Colonic mucosa (tissue), 4 donors: ENCODE measurements around the gene TBR1. TPM values are rescaled to one million over a fixed set of nuclear protein-coding genes. Genes with fewer than 3 reads are reported as not detected.

ENCODE experiments used
- DNase-seq: peaks from one replicate; pipeline ENCODE4 v3.0.0-alpha.2; 2020
- H3K27ac ChIP-seq: fragments of 200-600 bp; one replicate; pipeline ENCODE4 v1.8.0; 2021
- H3K27me3 ChIP-seq: fragments of 200-600 bp; one replicate; pipeline ENCODE4 v1.8.0; 2021
- H3K36me3 ChIP-seq: fragments of 200-600 bp; one replicate; pipeline ENCODE4 v1.8.0; 2021
- H3K4me1 ChIP-seq: fragments of 200-600 bp; one replicate; pipeline ENCODE4 v1.8.0; 2021; ENCODE audit warnings: mild to moderate bottlenecking
- H3K4me3 ChIP-seq: fragments of 200-600 bp; one replicate; pipeline ENCODE4 v1.8.0; 2021
- H3K9ac ChIP-seq, 2 donors: one replicate each; pipeline ENCODE4 v1.7.0; 2013; ENCODE audit warnings: control low read depth in 2 of 2, low read depth in 2 of 2, low read length in 2 of 2
- H3K9me3 ChIP-seq: fragments of 200-600 bp; one replicate; pipeline ENCODE4 v1.8.0; 2021
- intact Hi-C: fragments of 100-400 bp; cut with DNase I; formaldehyde crosslinking; loops from one replicate; pipeline ENCODE4 v1.14.1; 2022
- total RNA-seq, 2 donors: library from RNA; stranded (reverse); fragmentation: NEBNext Ultra II Directional in 1 of 2; extraction: Animal tissue kit (Norgen Biotek cat#: 25700) in 1 of 2; gene quantifications; one replicate each; pipeline ENCODE4 v1.2.1, GENCODE V29; 2021
- TF ChIP-seq, protein P1 (sequence below): fragments of 200-600 bp; IDR thresholded peaks from one replicate; pipeline ENCODE4 v1.8.0; 2022; ENCODE audit warnings: antibody characterized with exemption, mild to moderate bottlenecking
- donor health status: healthy.
- donor health status: DM: no; HTN: no; CAD: no.
- donor health status: DM: no; HTN: no; CAD: no.

The TBR1 gene
- total RNA-seq, 2 donors from 2014 or later: not detected

DNA sequence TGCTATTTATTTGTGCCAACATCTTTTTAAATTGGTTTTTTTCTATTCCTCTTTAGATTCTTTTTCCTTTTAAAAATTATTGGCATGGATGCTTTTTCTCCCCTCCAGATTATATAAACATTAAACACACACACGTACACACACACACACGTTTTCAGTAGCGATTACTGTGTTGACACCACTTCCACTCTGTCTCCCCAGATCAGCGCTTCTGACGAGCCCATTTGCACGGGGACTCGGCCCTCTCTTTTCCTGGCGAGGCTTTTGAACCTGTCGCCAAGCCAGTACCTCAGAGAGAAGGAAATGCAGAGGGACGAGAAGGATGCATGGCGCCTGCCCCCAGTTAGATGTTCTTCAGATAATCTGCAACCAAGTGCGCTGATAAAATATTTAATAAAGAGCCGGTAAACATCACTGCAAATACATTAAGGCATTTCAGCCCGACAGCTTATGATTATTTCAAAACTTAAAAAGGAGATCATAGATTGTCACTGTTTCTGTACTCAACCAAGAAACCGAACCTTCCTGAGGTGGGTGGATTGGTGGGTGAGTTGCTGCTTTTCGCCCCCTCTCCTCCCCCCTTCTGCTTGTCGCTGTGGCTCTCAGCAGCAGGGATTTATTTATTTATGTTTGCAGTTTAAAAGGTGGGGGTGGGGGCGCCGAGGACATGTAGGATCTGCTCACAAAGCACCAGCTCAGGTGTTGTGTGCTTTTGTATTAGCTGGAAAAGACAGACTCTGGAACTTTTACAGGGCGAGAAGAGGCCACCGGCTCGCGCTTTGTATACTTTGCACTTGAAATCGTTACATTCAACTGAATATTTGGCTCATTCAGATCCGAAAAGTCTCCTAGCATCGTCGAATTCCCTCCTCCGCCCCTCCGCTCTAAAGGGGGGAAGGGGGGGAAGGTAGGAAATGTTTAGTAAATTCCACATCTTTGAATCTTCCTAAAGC lies 787 bp upstream of the TBR1 start:
- intact Hi-C loops: no loop called here
- DNase-seq: peak; percentile 18
- Histone ChIP-seq H3K27me3 (peaks cover 65% of the 10 kb centered on the region), H3K4me3 (peak overlapping the region; percentile 45), H3K4me1 (peaks cover 5% of the 10 kb centered on the region), H3K36me3 (no peaks in the 10 kb centered on the region), H3K27ac (no peak overlapping the region), H3K9me3 (no peaks in the 10 kb centered on the region), H3K9ac (no peak overlapping the region)
- TF ChIP-seq, protein P1, sequence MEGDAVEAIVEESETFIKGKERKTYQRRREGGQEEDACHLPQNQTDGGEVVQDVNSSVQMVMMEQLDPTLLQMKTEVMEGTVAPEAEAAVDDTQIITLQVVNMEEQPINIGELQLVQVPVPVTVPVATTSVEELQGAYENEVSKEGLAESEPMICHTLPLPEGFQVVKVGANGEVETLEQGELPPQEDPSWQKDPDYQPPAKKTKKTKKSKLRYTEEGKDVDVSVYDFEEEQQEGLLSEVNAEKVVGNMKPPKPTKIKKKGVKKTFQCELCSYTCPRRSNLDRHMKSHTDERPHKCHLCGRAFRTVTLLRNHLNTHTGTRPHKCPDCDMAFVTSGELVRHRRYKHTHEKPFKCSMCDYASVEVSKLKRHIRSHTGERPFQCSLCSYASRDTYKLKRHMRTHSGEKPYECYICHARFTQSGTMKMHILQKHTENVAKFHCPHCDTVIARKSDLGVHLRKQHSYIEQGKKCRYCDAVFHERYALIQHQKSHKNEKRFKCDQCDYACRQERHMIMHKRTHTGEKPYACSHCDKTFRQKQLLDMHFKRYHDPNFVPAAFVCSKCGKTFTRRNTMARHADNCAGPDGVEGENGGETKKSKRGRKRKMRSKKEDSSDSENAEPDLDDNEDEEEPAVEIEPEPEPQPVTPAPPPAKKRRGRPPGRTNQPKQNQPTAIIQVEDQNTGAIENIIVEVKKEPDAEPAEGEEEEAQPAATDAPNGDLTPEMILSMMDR: no peak

DNA sequence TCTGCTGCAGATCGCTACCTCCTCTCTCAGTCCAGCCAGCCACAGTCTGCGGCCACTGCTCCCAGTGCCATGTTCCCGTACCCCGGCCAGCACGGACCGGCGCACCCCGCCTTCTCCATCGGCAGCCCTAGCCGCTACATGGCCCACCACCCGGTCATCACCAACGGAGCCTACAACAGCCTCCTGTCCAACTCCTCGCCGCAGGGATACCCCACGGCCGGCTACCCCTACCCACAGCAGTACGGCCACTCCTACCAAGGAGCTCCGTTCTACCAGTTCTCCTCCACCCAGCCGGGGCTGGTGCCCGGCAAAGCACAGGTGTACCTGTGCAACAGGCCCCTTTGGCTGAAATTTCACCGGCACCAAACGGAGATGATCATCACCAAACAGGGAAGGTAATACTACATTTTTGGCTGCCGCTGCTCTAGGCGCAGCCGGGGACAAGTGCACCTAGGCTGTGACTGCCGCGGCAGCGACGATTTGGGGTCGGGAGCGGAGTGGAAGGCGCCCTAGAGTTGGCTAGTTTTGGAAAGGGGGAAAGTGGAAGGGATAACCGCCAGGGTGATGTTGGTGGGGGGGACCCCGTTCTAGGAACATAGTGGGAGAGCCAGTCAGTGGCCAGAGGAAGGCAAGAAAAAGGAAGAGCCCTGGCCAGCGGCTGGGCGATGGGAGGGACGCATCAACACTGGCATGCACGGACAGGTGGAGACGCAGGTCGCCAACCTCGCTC lies 776 bp downstream of the TBR1 start:
- H3K9me3 ChIP-seq: no peaks in the 10 kb centered on the region
- TF ChIP-seq, protein P1: no peak
- no peak overlapping the region for H3K4me3 ChIP-seq
- peaks cover 5% of the 10 kb centered on the region for H3K4me1 ChIP-seq
- DNase-seq: no peak
- intact Hi-C loops: no loop called here
- H3K27ac ChIP-seq: no peak overlapping the region
- no peak overlapping the region for H3K9ac ChIP-seq
- H3K27me3 ChIP-seq: peaks cover 78% of the 10 kb centered on the region
- no peaks in the 10 kb centered on the region for H3K36me3 ChIP-seq

DNA sequence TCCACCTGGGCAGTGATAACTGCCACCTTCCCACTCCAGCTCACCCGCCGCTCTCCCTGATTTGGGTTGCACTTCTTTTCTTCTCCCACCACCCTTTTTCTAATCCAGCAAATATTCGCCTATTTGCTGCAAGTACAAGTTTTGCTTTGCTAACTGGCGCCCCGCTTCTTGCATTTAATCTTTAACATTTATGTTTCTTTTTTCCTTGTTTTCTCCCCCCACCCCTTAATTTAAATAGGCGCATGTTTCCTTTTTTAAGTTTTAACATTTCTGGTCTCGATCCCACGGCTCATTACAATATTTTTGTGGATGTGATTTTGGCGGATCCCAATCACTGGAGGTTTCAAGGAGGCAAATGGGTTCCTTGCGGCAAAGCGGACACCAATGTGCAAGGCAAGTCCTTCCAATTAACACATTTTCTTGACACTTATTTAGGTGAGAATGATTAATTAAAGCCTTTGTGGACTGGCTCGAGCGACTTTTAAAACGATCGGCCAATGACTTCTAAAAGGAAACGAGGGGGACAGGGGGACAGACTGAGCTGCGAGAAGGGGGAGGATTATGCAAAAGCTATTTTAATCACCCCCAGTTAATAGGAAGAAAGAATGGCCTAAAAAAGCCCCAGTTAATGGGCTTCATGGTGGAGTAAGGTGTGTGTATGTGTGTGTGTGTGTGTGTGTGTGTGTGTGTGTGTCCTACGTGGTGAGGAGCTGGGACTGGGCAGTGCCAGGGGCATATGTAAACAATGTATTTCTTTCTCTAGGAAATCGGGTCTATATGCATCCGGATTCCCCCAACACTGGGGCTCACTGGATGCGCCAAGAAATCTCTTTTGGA lies 1.6 kb downstream of the TBR1 start:
- no peak overlapping the region for H3K27ac ChIP-seq
- H3K27me3 ChIP-seq: peaks cover 86% of the 10 kb centered on the region
- H3K36me3 ChIP-seq: no peaks in the 10 kb centered on the region
- H3K9ac ChIP-seq: no peak overlapping the region
- no peaks in the 10 kb centered on the region for H3K9me3 ChIP-seq
- TF ChIP-seq, protein P1: no peak
- DNase-seq: no peak
- H3K4me1 ChIP-seq: peaks cover 5% of the 10 kb centered on the region
- intact Hi-C loops: no loop called here
- H3K4me3 ChIP-seq: no peak overlapping the region

DNA sequence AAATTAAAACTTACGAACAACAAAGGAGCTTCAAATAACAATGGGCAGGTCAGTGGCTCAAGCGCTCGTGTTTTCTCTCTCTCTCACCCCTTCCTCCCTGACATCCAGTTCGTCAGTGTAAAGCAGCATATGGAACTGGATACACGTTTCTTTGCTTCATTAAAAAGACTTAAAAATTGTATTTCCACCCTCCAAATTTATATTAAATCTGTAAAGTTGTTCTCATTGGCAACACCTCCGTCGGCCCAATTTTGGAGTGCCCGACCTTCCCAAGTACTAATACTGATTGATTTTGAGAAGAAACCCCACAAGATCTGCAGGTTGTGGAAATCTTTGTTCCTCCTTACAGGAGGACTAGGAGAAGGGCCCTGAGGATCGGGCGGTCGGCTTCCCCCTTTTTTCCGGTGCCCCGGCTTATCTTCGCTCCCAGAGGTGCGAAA lies 2.2 kb downstream of the TBR1 start:
- no peak overlapping the region for H3K27ac ChIP-seq
- no peaks in the 10 kb centered on the region for H3K36me3 ChIP-seq
- no peak for DNase-seq
- TF ChIP-seq, protein P1: no peak
- H3K27me3 ChIP-seq: peaks cover 92% of the 10 kb centered on the region
- H3K4me3 ChIP-seq: no peak overlapping the region
- H3K9me3 ChIP-seq: no peaks in the 10 kb centered on the region
- H3K4me1 ChIP-seq: peaks cover 5% of the 10 kb centered on the region
- intact Hi-C loops: no loop called here
- no peak overlapping the region for H3K9ac ChIP-seq
